GM10266 (cell line): Measurements from ENCODE around the gene LPCAT1.

Experiments used
- DNase-seq: peaks from one replicate; pipeline ENCODE4 v3.0.0; 2012; ENCODE audit errors: extremely low spot score
- CTCF ChIP-seq: IDR thresholded peaks from 2 replicates; pipeline ENCODE4 v1.5.1; 2012; ENCODE audit warnings: mild to moderate bottlenecking, low read depth; ENCODE audit not compliant: control insufficient read depth, insufficient read depth; ENCODE audit errors: missing control alignments

The LPCAT1 gene

GRCh38 chr5:1527533-1528205 lies 3.9 kb upstream of the LPCAT1 start:
- DNase-seq, result no peak

GRCh38 chr5:1526681-1527131 lies 2.9 kb upstream of the LPCAT1 start:
- no peak for TF ChIP-seq CTCF
- DNase-seq, result no peak

More at GRCh38 chr5:1527533-1528205, 3.9 kb upstream of the LPCAT1 start:
- no peak for TF ChIP-seq CTCF

GRCh38 chr5:1526190-1526631 lies 2.5 kb upstream of the LPCAT1 start:
- no peak for TF ChIP-seq CTCF

GRCh38 chr5:1525624-1526189 lies 1.9 kb upstream of the LPCAT1 start:
- TF ChIP-seq CTCF, result no peak
- DNase-seq, result no peak

More at GRCh38 chr5:1526190-1526631, 2.5 kb upstream of the LPCAT1 start:
- no peak for DNase-seq

GRCh38 chr5:1524799-1525623 lies 1.3 kb upstream of the LPCAT1 start:
- no peak for TF ChIP-seq CTCF
- no peak for DNase-seq

GRCh38 chr5:1524481-1524798 lies 680 bp upstream of the LPCAT1 start:
- DNase-seq, result no peak
- TF ChIP-seq CTCF, result no peak

- no peak for TF ChIP-seq CTCF
- DNase-seq, result no peak
Measured at GRCh38 chr5:1523480-1523792, 324 bp downstream of the LPCAT1 start.
